A549 (cell line): Measurements from ENCODE around the gene GALNT15.

Source experiments
- CBX2 ChIP-seq: fragments of 200-600 bp; sonication (generic); IDR thresholded peaks from 2 replicates; pipeline ENCODE4 v1.6.1; 2016; ENCODE audit warnings: low read depth, mild to moderate bottlenecking, borderline replicate concordance
- CHD4 ChIP-seq: fragments of 200-600 bp; sonication (generic); IDR thresholded peaks from 2 replicates; pipeline ENCODE4 v1.6.1; 2016; ENCODE audit warnings: antibody characterized with exemption, mild to moderate bottlenecking, borderline replicate concordance
- EP300 ChIP-seq, 2 experiments: fragments of >200 bp; sonication (Bioruptor Twin); formaldehyde crosslinking; IDR thresholded peaks; 2 replicates in 1 of 2; 3 replicates in 1 of 2; pipeline ENCODE4 v1.6.1; 2016 to 2017
- HOXA7 ChIP-seq: fragments of 250-450 bp; sonication (Bioruptor Pico); IDR thresholded peaks from 2 replicates; pipeline ENCODE4 v1.5.0; 2020; ENCODE audit warnings: mild to moderate bottlenecking, moderate library complexity
- JUN ChIP-seq, 2 experiments: fragments of >200 bp; sonication (Bioruptor Twin); formaldehyde crosslinking; IDR thresholded peaks; 2 replicates in 1 of 2; 3 replicates in 1 of 2; pipeline ENCODE4 v1.6.1; 2016 to 2017
- MAFK ChIP-seq: fragments of 450-650 bp; IDR thresholded peaks from 2 replicates; pipeline ENCODE4 v1.6.1; 2014; ENCODE audit not compliant: partially characterized antibody
- MAZ ChIP-seq: fragments of 150-350 bp; IDR thresholded peaks from 2 replicates; pipeline ENCODE4 v1.6.1; 2014; ENCODE audit warnings: antibody characterized with exemption, low read depth, low read length, borderline replicate concordance
- NFE2L2 ChIP-seq: fragments of 150-350 bp; conservative IDR thresholded peaks from 2 replicates; pipeline ENCODE4 v1.6.1; 2014; ENCODE audit warnings: low read length
- POLR2A ChIP-seq: IDR thresholded peaks from 2 replicates; pipeline ENCODE4 v1.6.1; 2012; ENCODE audit warnings: mild to moderate bottlenecking, low read length
- RAD21 ChIP-seq, 2 experiments: fragments of >200 bp in 1 of 2; sonication (Bioruptor Twin) in 1 of 2; formaldehyde crosslinking in 1 of 2; IDR thresholded peaks in 1 of 2; conservative IDR thresholded peaks in 1 of 2; 2 replicates in 1 of 2; 3 replicates in 1 of 2; pipeline ENCODE4 v1.6.1; 2012 to 2018; ENCODE audit warnings: inconsistent platforms in 1 of 2
- TF ChIP-seq, protein P1 (sequence below): fragments of >200 bp; sonication (Bioruptor Twin); formaldehyde crosslinking; IDR thresholded peaks from 3 replicates; pipeline ENCODE4 v1.5.1; 2016

DNA sequence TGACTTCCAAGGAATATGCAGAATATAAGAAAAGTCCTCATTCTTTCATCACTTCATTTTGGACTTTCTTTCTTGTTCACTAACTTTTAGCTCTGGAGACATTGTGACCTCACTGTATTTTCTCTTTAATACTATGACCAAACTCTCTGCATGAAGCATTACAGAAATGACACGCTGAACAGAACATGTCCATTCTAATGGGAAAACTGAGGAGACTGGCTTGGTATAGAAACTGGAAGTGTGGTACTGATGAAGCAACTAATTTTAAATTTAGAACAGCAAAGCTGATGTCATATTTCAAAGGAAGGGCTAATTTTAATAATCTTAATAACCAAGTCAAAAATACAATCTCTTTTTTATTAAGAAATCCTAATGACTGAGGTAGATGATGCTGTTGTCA is 85.6 kb downstream of the GALNT15 start:
- TF ChIP-seq, protein P1, sequence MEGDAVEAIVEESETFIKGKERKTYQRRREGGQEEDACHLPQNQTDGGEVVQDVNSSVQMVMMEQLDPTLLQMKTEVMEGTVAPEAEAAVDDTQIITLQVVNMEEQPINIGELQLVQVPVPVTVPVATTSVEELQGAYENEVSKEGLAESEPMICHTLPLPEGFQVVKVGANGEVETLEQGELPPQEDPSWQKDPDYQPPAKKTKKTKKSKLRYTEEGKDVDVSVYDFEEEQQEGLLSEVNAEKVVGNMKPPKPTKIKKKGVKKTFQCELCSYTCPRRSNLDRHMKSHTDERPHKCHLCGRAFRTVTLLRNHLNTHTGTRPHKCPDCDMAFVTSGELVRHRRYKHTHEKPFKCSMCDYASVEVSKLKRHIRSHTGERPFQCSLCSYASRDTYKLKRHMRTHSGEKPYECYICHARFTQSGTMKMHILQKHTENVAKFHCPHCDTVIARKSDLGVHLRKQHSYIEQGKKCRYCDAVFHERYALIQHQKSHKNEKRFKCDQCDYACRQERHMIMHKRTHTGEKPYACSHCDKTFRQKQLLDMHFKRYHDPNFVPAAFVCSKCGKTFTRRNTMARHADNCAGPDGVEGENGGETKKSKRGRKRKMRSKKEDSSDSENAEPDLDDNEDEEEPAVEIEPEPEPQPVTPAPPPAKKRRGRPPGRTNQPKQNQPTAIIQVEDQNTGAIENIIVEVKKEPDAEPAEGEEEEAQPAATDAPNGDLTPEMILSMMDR: no peak
- TF ChIP-seq RAD21 (conservative IDR thresholded peaks at IDR 0.05 in 1 of 2, IDR thresholded peaks at IDR 0.05 in 1 of 2) (no peak), NFE2L2 (no peak), POLR2A (no peak), MAFK (no peak), HOXA7 (CRISPR knock-in tag) (no peak), CBX2 (no peak), JUN (IDR thresholded peaks at IDR 0.05) (no peak), EP300 (IDR thresholded peaks at IDR 0.05) (no peak), CHD4 (no peak), MAZ (no peak)
